Lung microvascular endothelial cell (primary cell): ENCODE data around the gene GPX1. TPM values are rescaled to one million over a fixed set of nuclear protein-coding genes. Genes with fewer than 3 reads are reported as not detected.

Source experiments
- DNase-seq, 2 donors: peaks; one replicate each; pipeline versions ENCODE4 v3.0.0 to v3.0.0-alpha.2; 2010; ENCODE audit warnings: low read depth in 2 of 2
- total RNA-seq: library from RNA; depleted of rRNA; stranded (reverse); fragments of >200 nt; gene quantifications from 2 replicates; pipeline ENCODE4 v1.2.1, GENCODE V29; 2014

The GPX1 gene
- total RNA-seq, 1 donor from 2014 or later, result 667 TPM

DNA sequence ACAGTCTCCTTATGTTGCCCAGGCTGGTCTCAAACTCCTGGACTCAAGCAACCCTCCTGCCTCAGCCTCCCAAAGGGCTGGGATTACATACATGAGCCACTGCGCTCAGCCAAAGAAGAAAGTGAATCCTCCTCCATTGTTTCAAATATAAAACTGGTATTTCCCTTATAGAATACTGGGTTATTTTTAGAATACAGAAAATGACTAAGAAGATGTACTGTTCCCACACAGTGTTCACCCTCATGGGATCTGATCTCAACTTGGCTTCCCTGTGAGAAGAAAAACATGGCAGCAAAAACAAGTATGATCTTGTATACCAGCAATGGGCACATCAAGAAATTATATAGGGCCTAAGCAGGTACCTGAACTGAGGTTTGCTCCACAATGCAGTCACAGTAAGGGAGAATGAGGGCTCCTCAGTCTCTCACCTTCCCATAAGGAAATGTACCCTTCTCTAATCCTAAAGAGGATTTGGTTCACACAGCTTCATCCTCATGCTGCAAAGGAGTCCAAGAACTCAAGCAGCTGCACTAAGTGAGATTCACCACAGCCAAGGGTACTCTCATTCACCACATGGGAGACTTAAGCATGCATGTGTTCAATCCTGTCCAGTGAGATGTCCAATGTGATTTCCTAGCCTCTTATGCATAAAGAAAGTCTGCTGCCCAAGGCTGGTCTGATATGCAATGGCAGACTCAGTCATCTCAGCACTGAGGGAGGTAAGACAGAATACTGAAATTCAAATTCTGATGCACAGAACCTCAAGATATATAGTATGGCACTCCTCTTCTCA lies 44.1 kb downstream of the GPX1 start:
- DNase-seq, result peak in 1 of 2 donors; percentile 47

DNA sequence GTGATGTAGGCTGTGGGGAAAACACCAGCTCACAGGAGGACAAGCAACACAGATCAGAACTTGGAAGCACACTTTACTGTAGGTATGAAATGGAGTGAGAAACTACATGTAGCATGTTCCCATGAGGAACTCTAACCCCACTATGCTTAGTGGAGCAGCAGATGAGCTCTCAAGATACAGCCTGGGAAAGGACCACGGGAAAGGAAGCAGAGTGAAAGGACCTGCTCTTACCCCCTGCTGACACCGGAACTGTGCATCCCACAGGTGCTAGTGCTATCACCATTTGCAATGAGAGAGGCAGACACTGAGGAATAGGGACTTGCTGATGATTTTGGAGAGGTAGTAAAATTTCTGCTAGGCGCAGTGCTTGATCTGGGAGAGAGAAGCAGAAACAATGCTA lies 46.9 kb downstream of the GPX1 start:
- no peak for DNase-seq

DNA sequence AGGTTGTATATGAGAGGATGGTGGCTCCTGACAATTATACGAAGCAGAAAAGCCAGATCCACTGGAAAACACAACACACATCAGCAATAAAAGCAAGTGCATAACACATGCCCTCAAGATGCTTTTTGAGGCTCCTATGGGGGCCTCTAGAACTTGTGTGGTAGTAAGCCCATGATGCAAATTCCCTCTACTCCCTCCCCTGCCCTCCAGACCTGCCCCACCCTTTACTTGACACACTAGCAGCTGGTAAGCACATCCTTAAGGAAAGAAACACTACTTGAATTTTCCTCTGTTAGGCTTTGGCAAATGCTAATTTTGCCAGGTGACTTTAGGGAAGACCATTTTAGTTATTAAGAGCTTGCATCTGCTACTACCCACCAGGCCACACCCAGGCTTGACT lies 47.5 kb downstream of the GPX1 start:
- no peak for DNase-seq

Other genes starting within 250 kb of the GPX1 start
- gene USP19, start 237.5 kb downstream of the GPX1 start, total RNA-seq, result 21.6 and 36.9 TPM in 2 replicates
- 580 and 1,189 TPM in 2 replicates for gene LAMB2, start 225.3 kb downstream of the GPX1 start, total RNA-seq
- 10.7 and 20.2 TPM in 2 replicates for gene CCDC71, start 192.0 kb downstream of the GPX1 start, total RNA-seq
- gene KLHDC8B, start 186.8 kb downstream of the GPX1 start, total RNA-seq, result 46.9 and 144 TPM in 2 replicates
- gene C3orf62, start 81.1 kb downstream of the GPX1 start, total RNA-seq, result 1.3 and 1.8 TPM in 2 replicates
- gene USP4, start 18.3 kb downstream of the GPX1 start, total RNA-seq, result 17.7 and 23.2 TPM in 2 replicates
- 401 and 472 TPM in 2 replicates for gene RHOA, start 53.6 kb upstream of the GPX1 start, total RNA-seq
- gene TCTA, start 54.1 kb upstream of the GPX1 start, total RNA-seq, result 13.5 and 23.8 TPM in 2 replicates
- 0.22 and 0.60 TPM in 2 replicates for gene AMT, start 64.1 kb upstream of the GPX1 start, total RNA-seq
- 2.6 and 4.4 TPM in 2 replicates for gene NICN1, start 71.0 kb upstream of the GPX1 start, total RNA-seq
- 23.1 and 26.2 TPM in 2 replicates for gene DAG1, start 111.9 kb upstream of the GPX1 start, total RNA-seq
- under 0.01 TPM in 2 replicates for gene BSN, start 196.1 kb upstream of the GPX1 start, total RNA-seq